ENCODE results near the gene FOXK2. TPM values are rescaled to one million over a fixed set of nuclear protein-coding genes. Genes with fewer than 3 reads are reported as not detected.
"Not testable (repeated sequence)": the region's sequence is repeated elsewhere in the genome, so short reads cannot be mapped to it uniquely, and the experiment has no call there.

Gene FOXK2
- total and polyA plus RNA-seq, 2 experiments from 2014 or later: 5.6 to 43.0 TPM

DNA sequence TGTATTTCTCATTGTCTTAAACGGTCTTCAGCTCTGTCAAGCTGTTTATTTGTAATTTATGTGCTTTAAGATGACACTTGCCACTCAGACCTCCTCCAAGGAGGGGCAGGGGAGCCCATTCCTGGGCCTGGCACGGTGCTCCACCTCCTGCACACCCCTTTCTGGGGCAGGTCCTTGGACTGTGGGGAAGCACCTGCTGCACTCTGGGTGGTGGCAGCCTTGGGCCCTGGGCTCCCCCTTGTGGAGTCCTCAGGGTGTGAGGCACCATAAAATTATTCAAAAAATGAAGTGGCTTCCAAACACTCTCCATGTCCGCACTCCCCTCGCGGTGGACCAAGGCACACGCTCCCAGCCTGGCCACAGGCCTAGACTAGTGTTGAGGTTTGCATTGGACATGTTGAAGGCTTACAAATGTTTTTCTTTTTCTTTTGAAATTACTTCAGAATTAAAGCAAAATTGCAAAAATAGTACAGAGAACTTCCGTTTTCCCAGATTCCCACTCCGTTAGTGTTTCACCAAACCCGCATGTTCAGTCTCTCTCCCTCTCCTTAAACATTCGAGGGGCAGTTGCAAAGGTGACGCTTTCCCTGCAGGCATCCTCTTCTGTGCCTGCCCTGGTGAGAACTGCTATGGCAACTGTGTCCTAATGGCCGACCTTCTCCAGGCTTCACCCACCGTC is 32.4 kb downstream of the FOXK2 start:
- Histone ChIP-seq H2AFZ (no peak overlapping the region), H3K27me3 (replicated peaks; ENCODE audit: insufficient read depth) (no peaks in the 10 kb centered on the region), H3K27ac (no peak overlapping the region), H3K9ac (no peak overlapping the region), H3K36me3 (ENCODE audit: low read depth) (no peaks in the 10 kb centered on the region), H4K20me1 (ENCODE audit: insufficient read depth) (peaks cover 14% of the 10 kb centered on the region), H3K4me2 (ENCODE audit: unreplicated experiment) (no peak overlapping the region), H3F3A (ENCODE audit: insufficient read depth) (peaks cover 6% of the 10 kb centered on the region; the same call in 1 of the 2 replicates), H3K4me1 (ENCODE audit: insufficient read depth) (peaks cover 6% of the 10 kb centered on the region; the same call in 1 of the 2 replicates), H3K4me3 (no peak overlapping the region), H3K9me3 (ENCODE audit: low read depth) (no peaks in the 10 kb centered on the region), H3K79me2 (ENCODE audit: insufficient read depth) (peaks cover 100% of the 10 kb centered on the region), H3K9me2 (ENCODE audit: insufficient read depth) (no peaks in the 10 kb centered on the region)
- DNase-seq: peak; percentile 84
- TF ChIP-seq EZH2phosphoT487 (IDR thresholded peaks at IDR 0.05; ENCODE audit: insufficient read depth, low read depth): no peak
- TF ChIP-seq EZH2 (IDR thresholded peaks at IDR 0.05; ENCODE audit: insufficient read depth, poor library complexity, severe bottlenecking): no peak
- in situ Hi-C loops (cut with MboI): no loop called here
- 37 to 38% methylated on average over 13 of the region's 13 CpGs for WGBS, 2 experiments (ENCODE audit: low coverage in 1 of 2, low lambda C conversion rate in 2 of 2, missing lambda C conversion rate in 2 of 2)

DNA sequence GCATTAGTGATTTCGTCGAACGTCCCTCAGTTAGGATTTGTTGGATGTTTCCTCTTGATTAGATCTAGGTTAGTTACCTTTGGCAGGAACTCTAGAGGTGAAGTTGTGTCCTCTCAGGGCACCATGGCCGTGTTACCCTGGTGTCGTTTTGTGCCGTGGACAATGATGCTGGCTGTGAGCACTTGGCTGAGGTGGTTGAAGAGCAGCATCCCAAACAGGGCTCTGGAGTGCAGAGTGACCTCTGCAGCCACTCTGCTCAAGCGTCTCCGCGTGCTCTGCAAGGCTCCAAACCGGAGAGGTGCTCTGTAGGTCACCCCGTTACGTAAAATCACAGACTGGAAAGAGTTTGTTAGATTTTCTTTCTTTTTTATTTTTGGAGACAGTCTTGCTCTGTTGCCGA is 33.0 kb downstream of the FOXK2 start:
- H3K36me3 ChIP-seq (ENCODE audit: low read depth): no peaks in the 10 kb centered on the region
- no peaks in the 10 kb centered on the region for H3K9me2 ChIP-seq (ENCODE audit: insufficient read depth)
- peaks cover 14% of the 10 kb centered on the region for H4K20me1 ChIP-seq (ENCODE audit: insufficient read depth)
- WGBS, 2 experiments (ENCODE audit: low coverage in 1 of 2, low lambda C conversion rate in 2 of 2, missing lambda C conversion rate in 2 of 2): 84 to 85% methylated on average over 13 of the region's 13 CpGs
- no peak overlapping the region for H2AFZ ChIP-seq
- TF ChIP-seq EZH2phosphoT487 (IDR thresholded peaks at IDR 0.05; ENCODE audit: insufficient read depth, low read depth) (no peak), EZH2 (IDR thresholded peaks at IDR 0.05; ENCODE audit: insufficient read depth, poor library complexity, severe bottlenecking) (no peak)
- peaks cover 6% of the 10 kb centered on the region; the same call in 1 of the 2 replicates for H3F3A ChIP-seq (ENCODE audit: insufficient read depth)
- no peak overlapping the region for H3K4me3 ChIP-seq
- no peak overlapping the region for H3K27ac ChIP-seq
- no peaks in the 10 kb centered on the region for H3K27me3 ChIP-seq (replicated peaks; ENCODE audit: insufficient read depth)
- peaks cover 6% of the 10 kb centered on the region; the same call in 1 of the 2 replicates for H3K4me1 ChIP-seq (ENCODE audit: insufficient read depth)
- no peak overlapping the region for H3K9ac ChIP-seq
- DNase-seq: no peak
- peaks cover 100% of the 10 kb centered on the region for H3K79me2 ChIP-seq (ENCODE audit: insufficient read depth)
- no peaks in the 10 kb centered on the region for H3K9me3 ChIP-seq (ENCODE audit: low read depth)
- in situ Hi-C loops (cut with MboI): no loop called here
- no peak overlapping the region for H3K4me2 ChIP-seq (ENCODE audit: unreplicated experiment)

DNA sequence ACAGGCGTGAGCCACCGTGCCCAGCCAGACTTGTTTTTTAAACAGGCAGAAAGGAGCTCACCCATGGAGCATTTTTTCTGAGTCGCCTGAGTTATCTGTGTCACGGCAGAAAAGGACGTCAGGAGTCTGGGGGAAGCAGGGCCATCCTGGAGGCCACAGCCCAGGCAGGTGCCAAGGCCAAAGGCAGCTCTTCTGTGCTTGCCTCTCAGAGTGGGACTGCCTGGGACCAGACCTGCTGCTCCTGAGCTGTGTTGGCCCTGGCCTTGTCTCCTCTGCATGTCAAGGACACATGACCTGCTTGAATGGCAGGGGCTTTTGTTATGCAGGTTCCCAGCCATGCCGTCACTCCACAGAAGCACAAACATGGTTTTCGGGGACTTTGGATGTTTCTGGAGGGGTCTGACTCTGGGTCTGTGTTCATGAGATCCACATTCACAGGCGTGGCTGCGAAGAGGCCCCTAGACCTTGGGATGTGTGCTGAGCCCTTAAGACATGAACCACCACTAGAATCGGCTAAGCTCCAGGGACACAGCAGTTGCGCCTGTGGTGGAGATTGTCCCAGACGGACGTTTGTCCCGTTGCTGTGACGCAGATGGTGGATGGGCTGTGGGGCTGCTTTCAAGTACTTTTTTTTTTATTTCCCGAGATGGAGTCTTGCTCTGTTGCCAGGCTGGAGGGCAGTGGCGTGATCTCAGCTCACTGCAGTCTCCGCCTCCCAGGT is 33.8 kb downstream of the FOXK2 start:
- Histone ChIP-seq H2AFZ (no peak overlapping the region), H3F3A (ENCODE audit: insufficient read depth) (peaks cover 6% of the 10 kb centered on the region; the same call in 1 of the 2 replicates), H3K36me3 (ENCODE audit: low read depth) (no peaks in the 10 kb centered on the region), H3K79me2 (ENCODE audit: insufficient read depth) (peaks cover 100% of the 10 kb centered on the region), H3K9ac (no peak overlapping the region), H3K27ac (no peak overlapping the region), H3K4me2 (ENCODE audit: unreplicated experiment) (no peak overlapping the region), H3K9me2 (ENCODE audit: insufficient read depth) (no peaks in the 10 kb centered on the region), H3K9me3 (ENCODE audit: low read depth) (no peaks in the 10 kb centered on the region), H4K20me1 (ENCODE audit: insufficient read depth) (peaks cover 14% of the 10 kb centered on the region), H3K27me3 (replicated peaks; ENCODE audit: insufficient read depth) (no peaks in the 10 kb centered on the region), H3K4me1 (ENCODE audit: insufficient read depth) (peaks cover 6% of the 10 kb centered on the region; the same call in 1 of the 2 replicates), H3K4me3 (no peak overlapping the region)
- TF ChIP-seq EZH2phosphoT487 (IDR thresholded peaks at IDR 0.05; ENCODE audit: insufficient read depth, low read depth) (no peak), EZH2 (IDR thresholded peaks at IDR 0.05; ENCODE audit: insufficient read depth, poor library complexity, severe bottlenecking) (no peak)
- no peak for DNase-seq
- WGBS, 2 experiments (ENCODE audit: low coverage in 1 of 2, low lambda C conversion rate in 2 of 2, missing lambda C conversion rate in 2 of 2): 73 to 77% methylated on average over 18 of the region's 18 CpGs
- in situ Hi-C loops (cut with MboI): no loop called here

DNA sequence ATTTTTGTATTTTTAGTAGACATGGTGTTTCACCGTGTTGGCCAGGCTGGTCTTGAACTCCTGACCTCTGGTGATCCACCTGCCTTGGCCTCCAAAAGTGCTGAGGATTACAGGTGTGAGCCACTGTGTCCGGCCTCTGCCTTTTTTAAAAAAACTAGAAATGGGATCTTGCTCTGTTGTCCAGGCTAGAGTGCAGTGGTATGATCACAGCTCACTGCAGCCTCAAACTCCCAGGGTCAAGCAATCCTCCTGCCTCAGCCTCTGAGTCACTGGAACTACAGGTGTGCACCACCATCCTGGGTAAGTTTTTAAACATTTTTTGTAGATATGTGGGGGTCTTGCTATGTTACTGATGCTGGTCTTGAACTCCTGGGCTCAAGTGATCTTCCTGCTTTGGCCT is 38.0 kb downstream of the FOXK2 start:
- DNase-seq; H3K4me3 ChIP-seq; H3K9me2 ChIP-seq (ENCODE audit: insufficient read depth); H3K4me1 ChIP-seq (ENCODE audit: insufficient read depth); H2AFZ ChIP-seq; H3K36me3 ChIP-seq (ENCODE audit: low read depth); H3F3A ChIP-seq (ENCODE audit: insufficient read depth); H4K20me1 ChIP-seq (ENCODE audit: insufficient read depth); H3K27ac ChIP-seq; H3K27me3 ChIP-seq (replicated peaks; ENCODE audit: insufficient read depth); H3K9ac ChIP-seq; H3K4me2 ChIP-seq (ENCODE audit: unreplicated experiment); in situ Hi-C loops (cut with MboI); H3K9me3 ChIP-seq (ENCODE audit: low read depth): not testable (repeated sequence)
- peaks cover 100% of the 10 kb centered on the region for H3K79me2 ChIP-seq (ENCODE audit: insufficient read depth)
- 94 to 100% methylated on average over 2 of the region's 2 CpGs for WGBS, 2 experiments (ENCODE audit: low coverage in 1 of 2, low lambda C conversion rate in 2 of 2, missing lambda C conversion rate in 2 of 2)

All from GM23248 (cell line).